RWPE2 (cell line): ENCODE measurements around the gene INO80C.

Source experiments
- ATAC-seq: fragments of 200-7000 bp; cut with Tn5 transposase; 3 replicates; pipeline ENCODE4 v1.9.1; 2021; ENCODE audit warnings: low read depth
- DNase-seq: peaks from one replicate; pipeline ENCODE4 v3.0.0-alpha.2; 2020; ENCODE audit warnings: low spot score
- H3K27ac ChIP-seq: fragments of 450-650 bp; 2 replicates; pipeline ENCODE4 v1.5.1; 2017; ENCODE audit warnings: mild to moderate bottlenecking; ENCODE audit not compliant: poor library complexity, severe bottlenecking
- H3K27me3 ChIP-seq: fragments of 250-450 bp; sonication (Bioruptor Pico); 2 replicates; pipeline ENCODE4 v1.5.1; 2021; ENCODE audit warnings: mild to moderate bottlenecking, moderate library complexity; ENCODE audit not compliant: insufficient read depth, poor library complexity, severe bottlenecking
- H3K36me3 ChIP-seq: fragments of 250-450 bp; sonication (Bioruptor Pico); 2 replicates; pipeline ENCODE4 v1.5.1; 2020; ENCODE audit warnings: low read depth, mild to moderate bottlenecking, moderate library complexity
- H3K4me1 ChIP-seq: fragments of 250-450 bp; sonication (Bioruptor Pico); 2 replicates; pipeline ENCODE4 v1.5.1; 2021; ENCODE audit warnings: mild to moderate bottlenecking, moderate library complexity; ENCODE audit not compliant: insufficient read depth, poor library complexity, severe bottlenecking
- H3K4me3 ChIP-seq: fragments of 250-450 bp; sonication (Bioruptor Pico); 2 replicates; pipeline ENCODE4 v1.5.1; 2021; ENCODE audit warnings: mild to moderate bottlenecking, moderate library complexity; ENCODE audit not compliant: severe bottlenecking
- H3K9me3 ChIP-seq: fragments of 250-450 bp; sonication (Bioruptor Pico); 2 replicates; pipeline ENCODE4 v1.5.1; 2021; ENCODE audit warnings: mild to moderate bottlenecking, moderate library complexity; ENCODE audit not compliant: severe bottlenecking
- TF ChIP-seq, protein P1 (sequence below): fragments of 450-650 bp; IDR thresholded peaks from one replicate; pipeline ENCODE4 v1.5.1; 2017; ENCODE audit warnings: mild to moderate bottlenecking, moderate library complexity; ENCODE audit not compliant: poor library complexity, severe bottlenecking

INO80C gene

DNA sequence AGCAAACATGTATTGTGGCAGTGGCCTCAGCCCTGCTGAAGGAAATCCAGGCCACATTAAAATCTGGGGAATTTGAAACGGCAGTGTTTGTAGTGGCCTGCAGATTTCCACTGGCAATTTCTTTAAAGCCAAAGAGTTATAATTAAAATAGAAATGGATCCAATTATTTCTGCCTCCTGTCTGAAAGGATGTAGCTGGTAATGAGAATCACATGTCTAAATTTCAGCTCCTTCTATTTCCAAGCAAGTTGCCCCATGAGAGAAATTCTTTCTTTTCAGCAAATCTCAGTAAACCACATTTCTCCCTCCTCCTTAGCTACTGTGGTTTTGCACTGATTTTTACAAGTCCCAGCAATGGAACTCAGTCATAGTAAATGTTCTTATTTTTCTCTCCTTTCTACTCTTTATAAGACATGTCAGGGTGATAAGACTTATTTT lies 65.2 kb downstream of the INO80C start:
- Histone ChIP-seq H3K4me1 (peaks cover 18% of the 10 kb centered on the region), H3K27ac (no peak overlapping the region), H3K27me3 (no peaks in the 10 kb centered on the region), H3K9me3 (peaks cover 11% of the 10 kb centered on the region), H3K36me3 (0 out of 2 replicates have a peak, but pooled peaks cover 4% of the 10 kb centered on the region), H3K4me3 (no peak overlapping the region)
- TF ChIP-seq, protein P1, sequence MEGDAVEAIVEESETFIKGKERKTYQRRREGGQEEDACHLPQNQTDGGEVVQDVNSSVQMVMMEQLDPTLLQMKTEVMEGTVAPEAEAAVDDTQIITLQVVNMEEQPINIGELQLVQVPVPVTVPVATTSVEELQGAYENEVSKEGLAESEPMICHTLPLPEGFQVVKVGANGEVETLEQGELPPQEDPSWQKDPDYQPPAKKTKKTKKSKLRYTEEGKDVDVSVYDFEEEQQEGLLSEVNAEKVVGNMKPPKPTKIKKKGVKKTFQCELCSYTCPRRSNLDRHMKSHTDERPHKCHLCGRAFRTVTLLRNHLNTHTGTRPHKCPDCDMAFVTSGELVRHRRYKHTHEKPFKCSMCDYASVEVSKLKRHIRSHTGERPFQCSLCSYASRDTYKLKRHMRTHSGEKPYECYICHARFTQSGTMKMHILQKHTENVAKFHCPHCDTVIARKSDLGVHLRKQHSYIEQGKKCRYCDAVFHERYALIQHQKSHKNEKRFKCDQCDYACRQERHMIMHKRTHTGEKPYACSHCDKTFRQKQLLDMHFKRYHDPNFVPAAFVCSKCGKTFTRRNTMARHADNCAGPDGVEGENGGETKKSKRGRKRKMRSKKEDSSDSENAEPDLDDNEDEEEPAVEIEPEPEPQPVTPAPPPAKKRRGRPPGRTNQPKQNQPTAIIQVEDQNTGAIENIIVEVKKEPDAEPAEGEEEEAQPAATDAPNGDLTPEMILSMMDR, result no peak
- ATAC-seq (no peak), DNase-seq (no peak)

DNA sequence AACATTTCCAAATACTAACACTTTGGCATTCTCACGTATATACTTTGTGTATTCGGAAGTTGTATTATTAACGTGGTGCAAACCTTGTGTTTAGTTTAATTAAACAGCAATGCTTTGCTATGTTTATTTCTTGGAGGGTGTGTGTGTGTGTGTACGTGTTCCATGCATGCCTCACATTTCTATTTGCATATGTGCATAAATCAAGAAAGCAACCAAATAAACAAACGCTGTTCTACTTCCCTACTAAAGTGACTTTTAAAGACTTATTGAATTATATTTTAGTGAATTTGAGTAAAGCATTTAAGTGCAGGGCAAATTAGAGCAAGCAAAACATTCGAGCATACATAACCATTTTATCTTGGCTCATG lies 66.4 kb downstream of the INO80C start:
- no peak for DNase-seq
- no peak overlapping the region for H3K4me3 ChIP-seq
- TF ChIP-seq, protein P1, result no peak
- no peak overlapping the region for H3K27ac ChIP-seq
- H3K9me3 ChIP-seq, result peaks cover 11% of the 10 kb centered on the region
- 0 out of 2 replicates have a peak, but pooled peaks cover 4% of the 10 kb centered on the region for H3K36me3 ChIP-seq
- peaks cover 13% of the 10 kb centered on the region for H3K4me1 ChIP-seq
- ATAC-seq, result no peak
- no peaks in the 10 kb centered on the region for H3K27me3 ChIP-seq

DNA sequence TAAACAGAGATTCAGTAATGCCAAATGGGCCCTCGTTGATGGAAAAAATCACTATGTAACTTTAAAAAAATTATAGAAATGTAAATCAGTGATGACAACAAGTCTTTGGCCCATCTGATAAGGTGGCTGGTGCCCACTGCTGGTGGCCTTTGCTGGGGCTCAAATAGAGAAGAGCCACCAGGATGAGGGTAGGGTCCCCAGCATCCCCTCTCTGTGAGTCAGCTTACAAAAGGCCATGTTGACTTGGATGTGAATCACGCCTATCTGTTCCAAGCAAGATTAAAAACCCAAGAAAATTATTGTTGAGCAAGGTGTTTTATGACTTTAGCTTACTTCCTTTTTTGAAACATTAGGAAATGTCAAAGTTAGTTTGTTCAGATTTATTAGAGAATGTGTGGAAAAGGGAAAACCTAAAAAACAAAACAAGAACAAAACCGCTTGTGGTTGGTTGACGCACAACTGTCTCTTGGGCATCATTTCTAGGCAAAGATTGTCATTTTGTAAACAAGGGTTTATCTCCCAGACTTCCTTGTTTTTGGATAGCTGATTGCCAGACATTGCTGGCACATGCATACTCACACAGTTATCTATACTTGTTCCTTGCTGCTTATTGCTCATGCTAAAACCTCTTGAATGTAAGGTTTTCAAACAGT lies 66.9 kb downstream of the INO80C start:
- DNase-seq, result no peak
- no peak for ATAC-seq
- Histone ChIP-seq H3K27me3 (no peaks in the 10 kb centered on the region), H3K9me3 (peaks cover 11% of the 10 kb centered on the region), H3K36me3 (0 out of 2 replicates have a peak, but pooled peaks cover 4% of the 10 kb centered on the region), H3K4me1 (peaks cover 10% of the 10 kb centered on the region), H3K27ac (no peak overlapping the region), H3K4me3 (no peak overlapping the region)
- TF ChIP-seq, protein P1, result no peak

DNA sequence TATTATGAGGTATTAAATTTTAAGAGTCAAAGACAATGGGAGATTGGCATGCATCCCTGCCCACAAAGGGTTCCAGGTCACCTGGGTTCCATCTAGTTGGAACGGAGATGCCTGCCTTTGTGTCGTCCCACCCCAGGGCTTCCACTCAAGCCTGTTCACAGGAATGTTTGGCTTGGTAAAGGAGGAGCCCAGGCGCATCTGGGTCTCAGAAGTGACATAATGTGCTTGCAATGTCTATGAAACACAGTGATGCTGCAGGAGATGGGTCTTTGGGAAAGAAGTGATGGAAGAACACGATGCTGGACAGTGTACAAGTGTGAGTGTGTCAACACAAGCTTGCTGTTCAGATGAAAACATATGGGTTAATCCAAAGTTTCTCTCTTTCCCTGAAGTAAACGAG lies 71.0 kb downstream of the INO80C start:
- no peak for ATAC-seq
- Histone ChIP-seq H3K27ac (no peak overlapping the region), H3K9me3 (no peaks in the 10 kb centered on the region), H3K27me3 (no peaks in the 10 kb centered on the region), H3K4me1 (peaks cover 8% of the 10 kb centered on the region), H3K36me3 (no peaks in the 10 kb centered on the region), H3K4me3 (no peak overlapping the region)
- DNase-seq, result no peak
- TF ChIP-seq, protein P1, result no peak

DNA sequence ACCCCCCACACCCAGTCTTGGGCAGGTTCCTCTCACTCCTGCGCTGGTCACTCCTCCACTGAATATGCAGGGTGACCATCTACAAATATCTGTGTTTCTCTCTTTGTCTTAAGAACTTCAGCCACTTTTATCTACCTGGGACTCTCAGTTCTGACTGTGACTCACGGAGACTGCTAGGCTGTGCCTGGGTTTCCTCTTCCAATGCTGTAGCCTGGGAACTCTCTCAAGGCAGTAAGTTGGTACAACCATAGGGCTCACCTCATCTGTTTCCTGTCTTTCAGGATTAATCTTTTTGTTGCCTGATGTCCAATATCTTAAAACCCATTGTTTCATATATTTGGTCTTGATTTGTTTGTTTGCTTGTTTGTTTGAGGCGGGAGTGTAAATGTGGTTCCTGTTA lies 73.4 kb downstream of the INO80C start:
- H3K36me3 ChIP-seq, result no peaks in the 10 kb centered on the region
- no peaks in the 10 kb centered on the region for H3K9me3 ChIP-seq
- no peaks in the 10 kb centered on the region for H3K4me1 ChIP-seq
- TF ChIP-seq, protein P1, result no peak
- no peak overlapping the region for H3K4me3 ChIP-seq
- no peaks in the 10 kb centered on the region for H3K27me3 ChIP-seq
- no peak overlapping the region for H3K27ac ChIP-seq
- ATAC-seq, result no peak
- no peak for DNase-seq
